Ectodermal cell (in vitro differentiated cells): ENCODE data around the gene GNG2.

Experiments
- H3K27ac ChIP-seq: 2 replicates; pipeline ENCODE4 v1.7.0; 2013; ENCODE audit warnings: mild to moderate bottlenecking, low read depth, low read length; ENCODE audit not compliant: insufficient read depth, poor library complexity, severe bottlenecking
- H3K27me3 ChIP-seq: 2 replicates; pipeline ENCODE4 v1.7.0; 2013; ENCODE audit warnings: mild to moderate bottlenecking, low read length; ENCODE audit not compliant: insufficient read depth, control insufficient read depth, poor library complexity, severe bottlenecking
- H3K36me3 ChIP-seq: one replicate; pipeline ENCODE4 v1.7.0; 2013; ENCODE audit warnings: low read length; ENCODE audit not compliant: control insufficient read depth, insufficient read depth
- H3K4me1 ChIP-seq: one replicate; pipeline ENCODE4 v1.7.0; 2013; ENCODE audit warnings: low read length; ENCODE audit not compliant: control insufficient read depth, insufficient read depth
- H3K4me3 ChIP-seq: 2 replicates; pipeline ENCODE4 v1.7.0; 2013; ENCODE audit warnings: low read depth, low read length, control low read depth; ENCODE audit not compliant: insufficient read depth
- H3K9me3 ChIP-seq: 2 replicates; pipeline ENCODE4 v1.7.0; 2013; ENCODE audit warnings: mild to moderate bottlenecking, low read length, moderate library complexity; ENCODE audit not compliant: control insufficient read depth
- WGBS, 2 experiments: methylation state at CpG; one replicate each; pipeline ENCODE4 v1.1.7; 2013; ENCODE audit warnings: missing lambda C conversion rate in 2 of 2; 5-methylcytosine and 5-hydroxymethylcytosine counted together

The GNG2 gene

DNA sequence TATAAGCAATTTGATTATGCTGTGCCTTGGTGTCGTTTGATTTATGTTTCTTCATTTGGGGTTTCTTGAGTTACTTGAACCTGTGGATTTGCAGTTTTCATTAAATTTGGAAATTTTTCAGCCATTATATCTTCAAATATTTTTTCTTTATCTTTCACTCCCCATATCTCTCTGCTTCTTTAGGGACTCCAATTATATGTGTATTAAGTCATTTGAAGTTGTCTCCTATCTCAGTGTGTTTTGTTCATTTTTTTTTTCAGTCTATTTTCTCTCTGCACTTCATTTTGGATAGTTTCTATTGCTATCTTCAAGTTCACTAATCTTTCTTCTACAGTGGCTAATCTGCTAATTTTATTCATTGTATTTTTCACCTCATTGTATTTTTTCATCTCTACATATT lies 99.5 kb downstream of the GNG2 start:
- peaks cover 5% of the 10 kb centered on the region for H3K9me3 ChIP-seq
- no peaks in the 10 kb centered on the region for H3K27me3 ChIP-seq
- 100% methylated on average over 1 of the region's 1 CpG; no CpG with 5 or more reads in 1 of the 2 experiments for WGBS, 2 experiments
- H3K27ac ChIP-seq, result no peak overlapping the region
- H3K4me3 ChIP-seq, result no peak overlapping the region
- H3K36me3 ChIP-seq, result peaks cover 7% of the 10 kb centered on the region
- no peaks in the 10 kb centered on the region for H3K4me1 ChIP-seq

DNA sequence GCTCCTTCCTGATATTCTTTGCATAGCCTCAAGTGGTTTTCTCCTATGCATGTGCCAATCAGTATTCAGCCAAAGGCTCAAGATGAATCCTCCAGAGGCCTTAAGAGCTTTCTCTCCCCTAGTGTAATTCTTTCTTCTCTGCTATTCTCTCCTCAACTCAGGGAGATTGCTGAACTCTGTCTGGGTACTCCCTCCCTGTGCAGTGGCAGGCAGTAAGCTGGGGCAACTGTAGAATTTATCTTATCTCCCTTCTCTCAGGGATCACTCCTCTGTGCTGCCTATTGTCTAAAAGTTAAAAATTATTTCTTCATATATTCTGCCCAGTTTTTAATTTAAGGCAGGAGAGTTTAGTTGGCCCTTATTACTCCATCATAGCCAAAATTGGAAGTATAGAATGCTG lies 100.5 kb downstream of the GNG2 start:
- H3K9me3 ChIP-seq, result peaks cover 5% of the 10 kb centered on the region
- H3K4me3 ChIP-seq, result no peak overlapping the region
- H3K27ac ChIP-seq, result no peak overlapping the region
- no peaks in the 10 kb centered on the region for H3K4me1 ChIP-seq
- peaks cover 7% of the 10 kb centered on the region for H3K36me3 ChIP-seq
- no peaks in the 10 kb centered on the region for H3K27me3 ChIP-seq

DNA sequence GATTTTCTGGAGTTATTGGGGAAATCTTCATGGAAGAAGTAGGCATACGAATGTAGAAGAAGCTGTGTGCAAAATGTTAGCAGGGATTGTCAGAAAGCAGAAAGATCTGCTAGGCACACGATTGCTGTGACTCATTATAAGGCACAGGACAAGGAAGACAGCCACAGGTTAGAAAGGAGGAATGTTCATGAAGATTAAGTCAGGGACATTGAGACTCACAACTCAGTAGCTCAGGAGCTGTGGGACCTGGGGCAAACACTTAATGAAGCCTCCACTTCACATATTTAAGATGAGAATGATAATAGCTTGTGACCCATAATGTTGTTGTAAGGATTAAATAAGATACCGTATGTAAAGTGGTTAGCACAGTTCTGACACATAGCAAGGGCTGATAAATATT lies 102.3 kb downstream of the GNG2 start:
- H3K27ac ChIP-seq, result no peak overlapping the region
- peaks cover 7% of the 10 kb centered on the region for H3K36me3 ChIP-seq
- no peaks in the 10 kb centered on the region for H3K27me3 ChIP-seq
- peaks cover 5% of the 10 kb centered on the region for H3K9me3 ChIP-seq
- H3K4me1 ChIP-seq, result no peaks in the 10 kb centered on the region
- H3K4me3 ChIP-seq, result no peak overlapping the region
- WGBS, 2 experiments, result 87 to 90% methylated on average over 2 of the region's 3 CpGs

DNA sequence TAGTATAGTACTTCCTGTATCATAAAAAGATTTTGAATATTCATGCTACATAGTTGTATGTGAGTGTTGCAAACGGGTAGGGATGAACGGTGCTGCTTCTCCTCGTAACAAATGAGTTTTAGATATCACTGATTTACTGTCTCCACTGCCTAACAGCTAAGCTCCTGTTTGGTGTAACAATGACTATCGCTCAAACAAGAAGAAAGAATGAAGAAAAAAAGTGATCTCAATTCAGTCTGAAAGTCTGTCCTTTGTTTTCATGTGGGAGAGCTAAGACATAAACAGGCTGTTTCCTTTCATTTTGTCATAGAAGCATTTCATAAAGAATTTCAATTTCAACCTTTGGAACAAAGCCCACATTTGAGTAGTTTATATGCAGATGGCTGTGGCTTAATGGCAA lies 102.9 kb downstream of the GNG2 start:
- Histone ChIP-seq H3K27ac (no peak overlapping the region), H3K36me3 (peaks cover 6% of the 10 kb centered on the region), H3K27me3 (no peaks in the 10 kb centered on the region), H3K4me1 (no peaks in the 10 kb centered on the region), H3K9me3 (peaks cover 2% of the 10 kb centered on the region), H3K4me3 (no peak overlapping the region)
- 90 to 95% methylated on average over 4 of the region's 4 CpGs for WGBS, 2 experiments

DNA sequence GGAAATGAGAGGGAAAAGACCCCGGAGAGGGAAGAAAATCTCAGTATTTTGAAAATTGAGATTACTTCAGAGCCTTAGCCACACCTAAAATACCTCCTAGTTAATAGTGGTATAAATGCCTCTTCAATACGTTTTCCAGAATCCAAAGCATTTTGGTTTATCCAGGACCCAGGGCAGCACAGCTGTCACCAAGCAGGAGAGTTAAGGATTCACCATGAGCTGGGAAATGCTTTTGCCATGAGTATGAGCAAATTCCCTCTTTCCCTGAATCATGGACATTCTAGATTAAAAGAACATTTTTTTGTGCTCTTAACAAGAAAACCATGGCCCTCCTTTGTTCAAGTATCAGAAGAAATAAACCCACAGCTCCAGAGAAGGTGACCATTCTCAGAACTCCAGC lies 107.1 kb downstream of the GNG2 start:
- H3K4me3 ChIP-seq, result no peak overlapping the region
- 94 to 100% methylated on average over 1 to 2 of the region's 2 CpGs for WGBS, 2 experiments
- H3K9me3 ChIP-seq, result no peaks in the 10 kb centered on the region
- H3K27ac ChIP-seq, result no peak overlapping the region
- no peaks in the 10 kb centered on the region for H3K36me3 ChIP-seq
- no peaks in the 10 kb centered on the region for H3K4me1 ChIP-seq
- H3K27me3 ChIP-seq, result no peaks in the 10 kb centered on the region

DNA sequence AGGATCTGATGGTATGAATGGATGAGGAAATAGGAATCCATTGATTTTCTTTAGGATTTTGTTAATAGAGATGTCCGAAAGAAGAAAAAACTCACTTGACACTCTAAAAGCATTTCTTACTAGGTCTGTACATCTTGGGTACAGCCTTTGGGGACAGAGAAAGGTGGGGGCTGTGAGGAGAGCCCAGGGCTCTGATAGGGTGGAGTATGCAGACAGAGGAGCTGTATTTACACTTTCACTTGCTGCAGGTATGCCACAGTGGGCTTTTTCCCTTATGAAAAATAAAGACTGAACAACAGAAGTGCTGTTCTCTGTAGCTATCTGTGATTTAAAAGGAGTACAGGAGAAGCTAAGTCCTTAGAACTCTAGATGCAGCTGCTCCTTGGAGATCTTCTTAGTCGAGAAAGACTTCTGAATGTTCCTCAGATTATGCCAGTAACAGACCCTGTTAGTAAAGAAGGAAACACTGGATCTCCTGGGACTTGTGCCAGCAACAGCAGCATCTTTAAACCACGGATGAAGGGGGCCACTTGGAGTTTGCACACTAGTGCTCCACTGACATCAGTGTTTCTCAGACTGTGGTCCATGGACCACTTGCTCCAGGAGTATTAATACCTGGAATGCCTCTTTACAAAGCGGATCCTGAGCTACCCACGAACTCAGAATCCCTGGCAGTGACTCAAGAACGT lies 109.6 kb downstream of the GNG2 start:
- Histone ChIP-seq H3K4me1 (no peaks in the 10 kb centered on the region), H3K9me3 (no peaks in the 10 kb centered on the region), H3K36me3 (no peaks in the 10 kb centered on the region), H3K4me3 (no peak overlapping the region), H3K27me3 (no peaks in the 10 kb centered on the region), H3K27ac (no peak overlapping the region)
- WGBS, 2 experiments, result 91 to 93% methylated on average over 6 of the region's 6 CpGs

DNA sequence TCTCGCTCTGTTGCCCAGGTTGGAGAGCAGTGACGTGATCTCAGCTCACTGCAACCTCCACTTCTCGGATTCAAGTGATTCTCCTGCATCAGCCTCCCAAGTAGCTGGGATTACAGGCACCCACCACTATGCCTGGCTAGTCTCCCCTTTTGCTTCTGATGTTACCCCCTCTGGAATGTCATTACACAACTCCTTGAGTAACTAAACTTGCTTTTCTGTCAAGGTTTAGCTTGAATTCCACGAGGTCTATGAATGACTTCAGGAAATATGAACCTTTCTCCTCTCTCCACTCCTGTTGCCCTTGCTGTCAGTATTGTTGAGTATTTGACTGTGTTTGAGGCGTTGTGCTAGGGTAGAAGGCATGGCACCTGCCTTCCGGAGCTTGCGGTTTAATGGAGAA lies 112.2 kb downstream of the GNG2 start:
- 92 to 94% methylated on average over 7 of the region's 7 CpGs for whole genome bisulfite sequencing, 2 experiments
- Histone ChIP-seq H3K4me3 (no peak overlapping the region), H3K36me3 (no peaks in the 10 kb centered on the region), H3K9me3 (no peaks in the 10 kb centered on the region), H3K27ac (no peak overlapping the region), H3K27me3 (no peaks in the 10 kb centered on the region), H3K4me1 (no peaks in the 10 kb centered on the region)

DNA sequence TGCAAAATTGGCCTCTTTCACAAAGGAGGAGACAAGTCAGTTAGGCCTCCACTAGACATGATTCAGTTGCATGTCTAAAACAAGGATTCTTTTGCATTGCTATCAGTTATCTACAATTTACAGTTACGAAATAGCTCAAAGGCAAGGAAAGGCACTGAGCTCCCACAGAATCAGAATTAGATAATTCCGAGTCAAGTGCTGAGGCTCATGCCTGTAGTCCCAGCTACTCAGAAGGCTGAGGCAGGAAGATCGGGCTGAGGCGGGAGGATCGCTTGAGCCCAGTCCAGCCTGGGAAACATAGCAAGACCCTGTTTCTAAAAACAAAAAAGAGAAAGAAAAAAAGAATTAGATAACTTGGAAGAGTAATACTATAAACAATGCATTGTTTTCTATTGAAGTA lies 116.7 kb downstream of the GNG2 start:
- no peaks in the 10 kb centered on the region for H3K36me3 ChIP-seq
- 92 to 95% methylated on average over 5 of the region's 5 CpGs for WGBS, 2 experiments
- H3K4me1 ChIP-seq, result no peaks in the 10 kb centered on the region
- H3K9me3 ChIP-seq, result no peaks in the 10 kb centered on the region
- no peak overlapping the region for H3K4me3 ChIP-seq
- no peaks in the 10 kb centered on the region for H3K27me3 ChIP-seq
- H3K27ac ChIP-seq, result no peak overlapping the region

DNA sequence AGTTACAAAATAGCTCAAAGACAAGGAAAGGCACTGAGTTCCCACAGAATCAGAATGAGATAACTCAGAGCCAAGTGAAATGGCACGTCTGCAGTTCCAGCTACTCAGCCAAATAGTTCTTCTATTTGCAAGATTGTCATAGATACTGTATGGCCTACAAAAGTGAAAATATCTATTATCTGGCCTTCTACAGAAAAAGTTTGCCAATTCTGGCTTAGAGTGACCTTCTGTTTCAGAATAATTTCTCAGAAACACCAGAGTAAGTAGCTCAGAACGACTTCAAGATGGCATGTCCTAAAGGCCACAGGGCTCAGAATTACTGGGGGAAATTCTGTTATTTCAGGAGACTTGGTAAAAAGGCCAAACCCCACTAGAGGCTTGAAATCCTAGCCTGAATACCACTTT lies 118.3 kb downstream of the GNG2 start:
- H3K27me3 ChIP-seq, result no peaks in the 10 kb centered on the region

DNA sequence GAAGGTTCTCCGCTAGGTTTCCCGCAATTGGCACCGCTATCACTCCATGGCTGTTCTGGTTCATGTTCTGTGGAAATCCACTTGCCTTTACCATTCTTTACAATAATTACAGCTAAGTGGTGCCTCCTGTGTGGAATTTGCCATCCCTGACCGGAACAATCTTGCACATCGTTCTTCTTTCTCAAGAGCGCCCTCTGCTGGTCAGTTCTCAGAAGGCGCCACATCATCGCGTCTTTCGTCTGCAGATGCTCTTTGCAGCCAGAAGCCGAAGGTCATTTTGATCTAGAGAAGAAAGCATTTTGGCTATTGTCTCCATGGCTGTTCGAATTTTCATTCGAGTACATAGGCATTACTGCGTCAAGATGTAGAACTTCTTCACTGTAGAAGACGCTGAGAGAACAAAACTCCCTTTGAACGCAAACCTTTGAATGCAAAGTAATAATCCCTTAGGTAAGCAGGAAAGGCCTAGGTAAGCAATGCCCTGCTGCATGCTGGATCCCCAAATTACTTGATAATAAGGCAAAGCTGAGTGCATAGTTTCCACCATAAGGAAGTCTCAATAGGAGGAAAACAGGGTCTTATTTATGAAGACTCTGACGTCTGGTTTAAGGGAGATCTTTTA lies 118.8 kb downstream of the GNG2 start:
- no peaks in the 10 kb centered on the region for H3K36me3 ChIP-seq

More for the DNA sequence above, 118.3 kb downstream of the GNG2 start:
- WGBS, 2 experiments, result 49 to 52% methylated on average over 2 of the region's 2 CpGs
- no peaks in the 10 kb centered on the region for H3K4me1 ChIP-seq
- no peak overlapping the region for H3K4me3 ChIP-seq
- H3K27ac ChIP-seq, result no peak overlapping the region
- H3K36me3 ChIP-seq, result no peaks in the 10 kb centered on the region
- H3K9me3 ChIP-seq, result no peaks in the 10 kb centered on the region

More for the DNA sequence above, 118.8 kb downstream of the GNG2 start:
- Histone ChIP-seq H3K27ac (no peak overlapping the region), H3K4me1 (no peaks in the 10 kb centered on the region), H3K27me3 (no peaks in the 10 kb centered on the region), H3K9me3 (no peaks in the 10 kb centered on the region), H3K4me3 (no peak overlapping the region)
- 29 to 31% methylated on average over 17 of the region's 17 CpGs for WGBS, 2 experiments
